HPDE6-E6E7 (cell line): ENCODE measurements around the gene PPP6R3.
"Not testable (repeated sequence)": the region's sequence is repeated elsewhere in the genome, so short reads cannot be mapped to it uniquely, and the experiment has no call there.

Experiments
- DNase-seq: peaks from one replicate; pipeline ENCODE4 v3.0.0; 2011; ENCODE audit warnings: missing footprints; ENCODE audit errors: extremely low spot score

The PPP6R3 gene

DNA sequence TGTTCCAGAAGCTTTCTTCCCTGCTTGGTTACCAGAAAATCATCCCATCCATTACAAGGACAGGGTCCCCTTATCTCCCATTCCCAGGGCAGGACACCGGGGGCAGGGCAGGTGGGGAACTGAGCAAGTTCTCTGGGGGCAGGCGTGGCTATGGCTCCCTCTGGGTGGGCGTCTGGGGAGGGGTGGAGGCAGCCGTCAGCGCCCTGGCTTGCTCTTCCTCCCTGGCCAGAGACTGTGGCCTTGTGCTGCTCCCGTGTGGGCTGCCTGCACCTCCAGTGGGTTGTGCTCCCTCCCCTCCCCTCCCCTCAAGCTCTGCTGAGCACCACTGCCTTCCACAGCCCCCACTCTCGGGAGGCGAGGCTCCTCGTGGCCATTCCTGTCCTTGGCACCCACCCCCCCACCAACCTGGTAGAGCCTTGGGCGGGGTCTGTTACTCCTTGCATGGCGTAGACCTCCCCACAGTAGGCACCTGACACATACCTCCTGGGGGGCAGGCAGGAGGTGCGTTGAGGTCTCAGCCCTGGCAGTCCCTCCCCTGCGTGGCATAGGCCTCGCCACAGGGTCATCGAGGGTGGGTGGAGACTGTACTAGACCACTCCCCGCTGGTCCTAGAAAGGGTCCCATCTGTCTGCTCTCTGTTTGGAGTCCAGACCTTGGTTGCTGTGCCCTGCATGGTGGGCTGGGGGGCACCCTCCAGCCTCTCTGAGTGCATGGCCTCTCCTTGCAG lies 24.2 kb upstream of the PPP6R3 start:
- no peak for DNase-seq

DNA sequence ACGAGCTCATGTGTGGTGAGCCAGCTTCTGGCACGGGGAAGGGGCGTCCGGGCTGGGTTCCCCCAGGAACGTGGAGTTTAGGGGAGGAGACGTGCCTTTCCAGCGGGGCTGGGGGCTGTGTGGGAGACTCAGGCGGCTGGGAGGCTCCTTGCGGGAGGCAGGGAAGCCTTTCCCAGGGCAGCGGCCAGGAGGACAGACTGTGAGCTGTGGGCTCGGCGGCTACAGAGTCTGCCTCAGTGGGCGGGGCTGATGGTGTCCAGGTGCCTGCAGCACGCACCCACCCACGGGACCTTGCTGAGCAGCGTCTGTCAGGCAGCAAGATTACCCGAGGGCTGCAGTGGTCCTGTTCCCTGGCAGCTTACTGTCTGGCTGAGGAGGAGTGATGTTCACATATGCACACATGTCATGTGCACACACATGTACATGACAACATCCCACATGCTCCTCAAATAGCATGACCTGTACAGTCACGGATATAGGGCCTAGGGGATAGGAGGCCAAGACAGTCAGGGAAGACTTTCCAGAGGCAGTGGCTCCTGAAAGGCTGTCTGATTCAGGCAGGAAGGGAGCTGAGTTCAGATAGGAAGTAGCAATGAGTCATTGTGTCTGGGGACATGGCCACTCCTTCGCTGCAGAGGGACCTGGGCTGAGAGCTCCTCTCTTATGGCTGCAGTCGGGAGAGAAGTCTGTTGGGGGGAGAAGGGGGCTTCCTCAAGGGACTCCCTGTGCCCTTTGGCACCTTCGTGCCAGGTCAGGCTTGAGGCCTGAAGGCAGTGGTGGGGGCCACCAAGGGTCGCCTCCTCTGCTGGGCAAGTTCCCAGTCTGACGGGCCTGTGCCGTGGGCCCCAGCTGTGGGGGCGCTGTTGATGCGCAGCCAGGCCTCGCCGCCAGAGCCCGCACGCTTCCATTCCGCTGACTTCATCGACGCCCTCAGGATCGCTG lies 23.3 kb upstream of the PPP6R3 start:
- DNase-seq, result peak; percentile 35

DNA sequence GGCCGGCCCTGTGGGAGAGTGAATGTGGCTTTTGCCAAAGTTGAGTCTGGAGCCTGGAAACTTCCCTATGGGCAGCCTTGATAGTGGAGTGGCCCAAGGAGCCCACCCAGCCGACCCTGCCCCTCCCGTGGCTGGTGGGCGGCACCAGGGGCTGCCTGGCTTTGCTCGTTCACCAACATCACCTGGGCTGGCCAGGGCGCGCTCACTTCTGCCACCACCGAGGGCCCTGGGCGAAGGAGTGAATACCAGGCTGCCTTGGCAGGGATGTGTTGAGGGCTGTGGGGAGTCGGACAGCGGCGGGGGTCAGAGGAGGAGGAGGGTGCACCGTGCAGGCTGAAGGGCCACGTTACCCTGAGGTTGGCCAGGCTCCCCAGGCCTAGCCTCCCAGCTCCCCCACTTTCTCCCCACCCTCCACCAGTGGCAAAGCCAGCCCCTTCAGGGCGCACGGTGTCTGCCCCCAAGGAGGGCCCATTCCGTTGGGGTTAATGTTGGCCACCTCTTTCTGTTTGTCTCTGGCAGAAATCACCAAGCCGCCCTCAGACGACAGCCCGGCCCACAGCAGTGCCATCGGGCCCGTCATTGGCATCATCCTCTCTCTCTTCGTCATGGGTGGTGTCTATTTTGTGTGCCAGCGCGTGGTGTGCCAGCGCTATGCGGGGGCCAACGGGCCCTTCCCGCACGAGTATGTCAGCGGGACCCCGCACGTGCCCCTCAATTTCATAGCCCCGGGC lies 22.5 kb upstream of the PPP6R3 start:
- DNase-seq, result no peak

DNA sequence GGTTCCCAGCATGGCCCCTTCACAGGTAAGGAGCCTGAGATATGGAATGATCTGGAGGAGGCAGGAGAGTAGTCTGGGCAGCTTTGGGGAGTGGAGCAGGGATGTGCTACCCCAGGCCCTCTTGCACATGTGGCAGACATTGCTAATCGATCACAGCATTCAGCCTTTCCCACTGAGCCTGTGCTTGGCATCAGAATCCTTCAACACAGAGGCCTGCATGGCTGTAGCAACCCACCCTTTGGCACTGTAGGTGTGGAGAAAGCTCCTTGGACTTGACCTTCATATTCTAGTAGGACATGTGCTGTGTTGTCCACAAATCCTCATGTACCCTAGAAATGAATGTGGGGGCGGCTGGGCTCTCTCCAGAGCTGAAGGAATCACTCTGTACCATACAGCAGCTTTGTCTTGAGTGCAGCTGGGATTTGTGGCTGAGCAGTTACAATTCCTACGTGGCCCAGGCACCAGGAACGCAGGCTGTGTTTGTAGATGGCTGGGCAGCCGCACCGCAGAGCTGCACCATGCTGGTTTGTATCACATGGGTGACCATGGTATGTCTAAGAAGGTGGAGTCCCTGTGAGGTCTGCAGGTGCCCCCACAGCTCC lies 21.8 kb upstream of the PPP6R3 start:
- DNase-seq, result no peak

DNA sequence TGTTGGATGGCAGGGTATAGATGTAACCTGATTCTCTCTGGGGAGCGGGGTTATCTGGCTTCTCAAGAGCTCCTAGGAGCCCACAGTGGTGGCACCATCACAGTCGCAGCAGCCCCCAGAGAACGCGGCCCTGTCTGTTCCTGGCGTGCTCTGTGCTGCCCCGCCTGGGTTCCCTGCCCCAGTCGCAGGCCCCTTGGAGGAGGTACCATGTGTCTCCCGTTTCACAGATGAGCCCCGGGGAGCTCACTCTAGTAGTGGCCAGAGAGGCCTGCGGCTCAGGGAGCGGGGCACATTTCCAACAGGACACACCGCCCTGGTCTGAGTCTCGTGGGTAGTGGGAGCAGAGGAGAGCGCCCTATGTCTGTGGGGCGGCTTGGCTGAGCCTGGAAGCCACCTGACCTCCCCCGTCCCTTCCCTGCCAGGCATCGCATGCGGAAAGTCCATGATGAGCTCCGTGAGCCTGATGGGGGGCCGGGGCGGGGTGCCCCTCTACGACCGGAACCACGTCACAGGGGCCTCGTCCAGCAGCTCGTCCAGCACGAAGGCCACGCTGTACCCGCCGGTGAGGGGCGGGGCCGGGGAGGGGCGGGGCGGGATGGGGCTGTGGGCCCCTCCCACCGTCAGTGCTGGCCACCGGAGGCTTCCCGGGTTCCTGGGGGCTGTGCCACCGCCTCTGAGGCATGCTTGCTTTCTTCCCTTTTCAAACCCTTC lies 21.0 kb upstream of the PPP6R3 start:
- DNase-seq, result no peak

DNA sequence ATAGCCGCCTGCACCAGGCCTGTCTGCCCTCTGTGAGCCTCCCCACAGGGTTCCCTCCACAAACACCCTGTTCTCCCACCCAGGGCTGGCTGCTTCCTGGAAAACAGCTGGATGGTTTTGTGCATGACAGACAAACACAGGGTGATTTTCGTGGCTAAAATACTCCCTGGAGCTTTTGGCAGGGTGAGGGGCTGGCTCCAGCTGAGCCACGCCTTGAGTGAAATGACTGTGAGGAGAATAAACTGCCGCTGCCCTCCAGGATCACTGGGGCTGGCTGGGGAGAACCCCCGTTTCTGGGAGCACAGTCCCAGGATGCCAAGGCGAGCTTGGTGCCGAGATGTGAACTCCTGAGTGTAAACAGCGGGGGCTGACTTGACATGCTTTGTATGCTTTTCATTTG lies 20.3 kb upstream of the PPP6R3 start:
- DNase-seq, result no peak

DNA sequence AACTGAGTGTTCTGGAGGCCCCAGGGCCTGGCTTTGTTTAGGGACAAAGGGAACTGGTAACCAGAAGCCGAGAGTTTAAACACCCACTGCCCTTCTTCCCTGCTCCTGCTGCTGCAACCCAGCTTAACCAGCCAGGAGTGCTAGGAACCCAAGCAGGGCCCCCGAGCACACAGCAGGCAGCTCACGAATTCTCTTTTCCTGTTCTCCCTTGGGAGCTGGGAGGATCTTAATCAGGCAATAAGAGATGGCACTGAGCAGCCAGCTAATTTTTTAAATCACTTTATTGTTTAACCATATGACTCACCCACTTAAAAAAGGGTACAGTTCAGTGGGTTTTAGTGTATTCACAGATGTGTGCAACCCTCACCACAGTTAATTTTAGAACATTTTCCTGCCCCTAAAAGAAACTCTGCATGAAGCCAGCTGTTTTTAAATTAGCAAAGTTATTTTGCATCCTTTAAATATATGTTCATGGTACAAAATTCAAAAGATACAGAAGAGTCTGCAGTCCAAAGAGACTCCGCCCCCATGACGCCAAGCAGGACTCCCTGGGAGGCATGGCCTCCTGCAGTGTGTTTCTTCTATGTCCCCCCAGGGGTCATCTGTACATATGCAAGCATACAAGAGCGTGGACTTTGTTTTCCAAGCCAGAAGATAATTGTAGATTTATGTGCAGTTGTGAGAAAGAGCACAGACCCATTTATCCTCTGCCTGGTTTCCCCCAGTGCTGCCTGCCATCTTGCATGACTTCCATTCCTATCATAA lies 18.9 kb upstream of the PPP6R3 start:
- no peak for DNase-seq

DNA sequence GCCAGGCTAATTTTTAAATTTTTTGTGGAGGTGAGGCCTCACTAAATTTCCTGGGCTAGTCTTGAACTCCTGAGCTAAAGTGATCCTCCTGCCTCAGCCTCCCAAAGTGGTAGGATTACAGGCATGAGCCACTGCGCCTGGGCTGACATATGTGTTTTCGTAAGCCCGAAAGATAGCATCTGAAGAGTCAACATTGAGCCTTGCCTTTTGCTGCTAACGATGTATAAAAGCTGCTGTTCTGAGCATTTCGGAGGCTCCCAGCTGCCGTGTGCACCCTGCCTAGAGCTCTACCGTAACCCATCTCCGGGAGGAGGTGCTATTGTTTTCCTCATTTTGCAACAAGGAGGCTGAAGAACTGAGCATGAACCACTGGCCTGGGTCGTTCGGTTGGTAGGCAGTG lies 18.1 kb upstream of the PPP6R3 start:
- no peak for DNase-seq

DNA sequence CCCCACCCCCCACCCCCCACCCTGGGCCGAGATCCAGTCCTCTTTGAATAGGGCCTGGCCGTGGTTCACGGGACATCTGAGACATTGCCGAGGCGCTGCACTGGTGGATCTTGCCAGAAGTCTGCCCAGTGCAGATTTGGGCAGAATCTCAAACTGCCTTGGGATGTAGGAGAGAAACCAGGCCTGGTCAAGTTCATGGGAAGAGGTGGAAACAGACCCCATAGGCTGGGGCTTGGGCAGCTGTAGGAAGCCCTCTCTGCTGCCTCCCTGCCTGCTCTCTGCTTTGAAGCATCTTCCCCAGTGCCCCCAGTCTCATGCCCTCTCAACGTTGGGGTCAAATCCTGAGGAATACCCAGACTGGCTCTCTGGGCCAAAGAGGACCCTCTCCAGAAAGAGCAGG lies 16.0 kb upstream of the PPP6R3 start:
- DNase-seq, result no peak

DNA sequence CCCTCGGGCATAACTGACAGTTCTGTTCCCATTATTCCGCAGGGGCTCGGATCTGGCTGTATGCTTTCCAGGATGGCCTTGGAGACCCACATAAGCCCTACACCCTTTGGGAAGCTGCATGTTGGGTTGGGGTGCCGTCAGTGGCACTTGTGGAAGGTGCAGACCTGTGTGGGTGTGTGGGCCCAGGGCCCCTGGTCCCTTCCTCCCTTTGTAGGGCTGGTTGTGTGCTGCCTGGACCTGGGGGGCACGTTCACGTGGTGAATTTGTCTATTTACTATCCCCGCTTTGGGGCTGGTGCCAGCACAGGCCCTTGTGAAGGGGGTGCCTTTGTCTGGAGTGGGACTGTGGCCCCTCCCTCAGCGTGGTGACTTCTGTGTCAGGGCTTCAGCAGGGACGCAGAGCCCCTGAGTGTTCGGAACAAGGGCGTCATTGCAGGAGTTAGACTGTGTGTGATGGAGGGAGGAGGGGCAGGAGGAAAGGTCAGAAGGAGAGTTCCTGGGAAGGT lies 15.0 kb upstream of the PPP6R3 start:
- no peak for DNase-seq

DNA sequence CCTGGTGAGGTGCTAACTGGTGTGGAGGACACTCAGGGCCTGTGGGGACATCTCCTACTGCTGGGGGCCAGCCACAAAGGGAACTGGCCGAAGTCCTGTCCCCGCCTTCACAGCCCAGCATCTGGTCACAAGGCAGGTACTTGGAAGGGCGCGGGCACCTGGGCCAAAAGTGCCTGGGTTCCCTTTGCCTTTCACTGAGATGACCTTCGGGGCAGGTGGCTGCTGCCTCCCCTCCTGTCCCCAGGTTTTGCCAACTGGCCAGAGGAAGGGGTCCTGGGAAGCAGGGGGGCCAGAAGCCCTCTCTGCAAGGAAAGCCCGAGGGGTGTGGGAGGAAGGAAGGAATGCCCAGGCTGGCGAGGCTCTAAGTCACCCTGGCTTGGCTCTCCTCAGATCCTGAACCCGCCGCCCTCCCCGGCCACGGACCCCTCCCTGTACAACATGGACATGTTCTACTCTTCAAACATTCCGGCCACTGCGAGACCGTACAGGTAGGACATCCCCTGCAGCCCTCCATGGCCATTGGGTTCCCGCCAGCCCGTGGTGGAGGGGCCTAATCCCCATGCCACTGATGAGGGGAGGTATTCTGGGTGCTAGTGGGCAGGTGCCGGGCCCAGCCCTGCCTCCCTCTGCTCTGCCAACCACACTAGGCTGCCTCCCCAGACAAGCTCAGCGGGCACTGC lies 14.4 kb upstream of the PPP6R3 start:
- no peak for DNase-seq

DNA sequence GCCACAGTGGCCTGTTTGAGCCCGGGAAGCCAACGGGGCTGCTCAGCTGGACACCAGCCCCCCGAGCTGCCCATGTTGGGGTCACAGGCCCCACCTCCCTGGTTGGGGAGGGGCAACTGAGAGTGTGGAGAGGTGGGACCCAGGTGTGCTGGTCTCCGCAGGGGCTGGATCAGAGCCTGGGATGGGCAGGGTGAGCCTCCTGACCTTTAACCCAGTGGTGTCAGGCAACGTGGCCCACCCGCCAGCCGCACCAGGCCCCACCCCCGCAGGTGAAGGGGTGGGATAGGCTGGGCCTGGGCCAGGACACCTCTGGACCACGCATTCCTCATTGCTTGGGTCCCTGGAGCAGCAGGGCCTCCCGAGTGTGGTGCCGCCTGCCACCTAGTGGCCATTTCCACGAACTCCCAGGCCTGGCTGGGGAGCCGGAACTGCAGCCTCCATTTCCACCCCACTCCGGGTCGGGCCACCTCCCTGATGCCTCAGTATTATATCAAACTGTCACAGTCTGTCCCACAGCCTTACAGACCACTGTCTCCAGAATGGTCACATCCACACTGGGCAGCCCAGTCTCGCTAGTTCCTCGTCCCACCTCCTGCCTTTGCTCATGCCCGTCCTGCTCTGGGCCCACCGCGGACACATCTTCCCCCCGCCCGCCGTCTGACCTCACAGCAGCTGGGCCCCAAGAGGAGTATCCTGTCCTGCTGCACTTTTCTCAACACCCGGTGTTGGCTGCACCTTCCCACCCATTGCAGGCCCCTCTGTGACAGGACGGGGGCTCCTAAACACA lies 13.3 kb upstream of the PPP6R3 start:
- peak; percentile 82 for DNase-seq

DNA sequence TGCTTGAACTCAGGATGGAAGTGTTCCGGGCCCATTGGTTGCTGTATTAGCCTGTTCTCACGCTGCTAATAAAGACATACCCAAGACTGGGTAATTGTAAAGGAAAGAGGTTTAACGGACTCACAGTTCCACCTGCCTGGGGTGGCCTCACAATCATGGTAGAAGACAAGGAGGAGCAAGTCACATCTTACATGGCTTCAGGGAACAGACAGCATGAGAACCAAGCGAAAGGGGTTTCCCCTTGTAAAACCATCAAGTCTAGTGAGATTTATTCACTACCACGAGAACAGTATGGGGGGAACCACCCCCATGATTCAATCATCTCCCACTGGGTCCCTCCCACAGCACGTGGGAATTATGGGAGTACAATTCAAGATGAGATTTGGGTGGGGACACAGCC lies 12.6 kb upstream of the PPP6R3 start:
- not testable (repeated sequence) for DNase-seq

DNA sequence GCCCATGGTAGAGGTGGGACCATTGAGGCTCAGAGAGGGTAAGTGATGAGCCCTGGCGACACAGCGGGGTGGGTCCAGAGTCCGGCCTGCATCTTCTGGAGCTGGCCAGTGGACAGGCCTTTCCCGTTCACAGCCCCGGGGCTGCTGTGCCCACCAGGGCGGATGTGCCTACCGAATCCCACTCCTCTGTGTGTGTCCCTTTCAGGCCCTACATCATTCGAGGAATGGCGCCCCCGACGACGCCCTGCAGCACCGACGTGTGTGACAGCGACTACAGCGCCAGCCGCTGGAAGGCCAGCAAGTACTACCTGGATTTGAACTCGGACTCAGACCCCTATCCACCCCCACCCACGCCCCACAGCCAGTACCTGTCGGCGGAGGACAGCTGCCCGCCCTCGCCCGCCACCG lies 11.9 kb upstream of the PPP6R3 start:
- no peak for DNase-seq

DNA sequence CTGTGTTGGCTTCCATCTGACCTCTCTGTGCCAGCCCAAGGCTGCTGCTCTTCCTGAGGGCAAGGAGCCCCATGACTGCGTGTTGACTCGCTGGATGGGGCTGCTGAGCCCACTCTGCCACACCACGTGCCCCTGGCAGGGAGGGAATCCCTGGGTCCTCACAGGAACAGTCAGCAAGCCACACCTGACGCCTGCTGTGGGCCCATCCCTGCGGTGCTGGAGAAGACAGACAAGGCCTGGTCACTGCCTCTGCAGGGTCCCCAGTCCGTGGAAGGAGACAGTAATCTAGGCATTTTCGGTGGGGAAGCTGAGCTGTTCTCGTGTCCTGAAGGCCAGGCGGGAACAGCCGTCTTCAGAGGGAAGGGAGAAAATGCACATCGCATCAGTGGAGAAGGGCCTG lies 10.6 kb upstream of the PPP6R3 start:
- no peak for DNase-seq

DNA sequence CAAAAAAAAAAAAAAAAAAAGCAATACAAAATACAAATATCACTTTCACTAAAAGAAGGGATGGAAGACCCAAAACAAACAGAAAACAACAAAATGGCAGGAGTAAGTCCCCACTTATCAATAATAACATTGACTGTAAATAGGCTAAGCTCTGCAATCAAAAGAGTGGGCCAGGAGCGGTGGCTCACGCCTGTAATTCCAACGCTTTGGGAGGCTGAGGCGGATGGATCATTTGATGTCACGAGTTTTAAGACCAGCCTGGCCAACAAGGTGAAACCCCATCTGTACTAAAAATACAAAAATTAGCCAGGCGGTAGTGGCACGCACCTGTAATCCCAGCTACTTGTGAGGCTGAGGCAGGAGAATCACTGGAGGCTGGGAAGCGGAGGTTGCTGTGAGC lies 9.8 kb upstream of the PPP6R3 start:
- no peak for DNase-seq

DNA sequence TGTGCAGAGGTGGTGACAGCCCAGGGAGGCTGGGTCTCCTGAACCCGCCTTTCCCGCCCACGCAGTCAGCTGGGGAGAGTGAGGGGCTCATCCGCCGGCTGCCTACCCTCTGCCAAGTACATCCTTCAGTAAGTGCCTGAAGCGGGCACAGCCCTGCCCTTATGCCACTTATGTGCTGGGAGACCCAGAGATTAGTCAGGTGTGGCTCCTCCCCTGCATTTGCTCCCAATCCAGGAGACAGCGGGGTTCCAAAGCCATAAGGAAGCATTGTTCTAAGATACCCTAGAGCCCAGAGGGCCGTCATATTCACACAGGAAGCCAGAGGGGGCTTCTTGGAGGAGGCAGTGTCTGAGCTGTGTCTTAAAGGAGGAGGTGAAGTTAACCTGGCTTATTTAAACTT lies 5.8 kb upstream of the PPP6R3 start:
- no peak for DNase-seq

DNA sequence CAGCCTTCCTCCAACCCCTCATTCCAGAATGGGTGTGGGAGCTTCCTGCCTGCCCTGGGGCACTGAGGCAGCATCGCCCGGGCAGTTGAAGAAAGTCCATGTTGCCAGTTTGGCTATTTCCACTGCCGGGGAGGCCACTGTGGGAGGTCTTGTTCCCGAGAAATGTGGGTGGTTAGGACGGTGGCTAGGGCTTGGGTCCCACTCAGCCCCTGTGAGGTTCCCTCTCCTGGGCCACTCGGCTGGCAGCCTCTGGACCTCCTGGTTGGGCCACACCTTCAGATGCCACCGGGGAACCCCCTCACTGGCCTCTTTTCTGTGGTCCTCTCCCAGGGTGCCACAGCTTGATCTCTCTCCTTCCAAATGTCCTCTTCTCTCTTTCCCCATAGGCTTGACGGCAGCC lies 5.1 kb upstream of the PPP6R3 start:
- DNase-seq, result no peak
